HG03159 (cell line): ENCODE measurements around the gene CLRN3.

ENCODE experiments used
- ATAC-seq: cut with Tn5 transposase; IDR thresholded peaks from one replicate; pipeline ENCODE4 v1.9.1; 2021; ENCODE audit warnings: mild to moderate bottlenecking, moderate library complexity; ENCODE audit not compliant: unreplicated experiment

CLRN3 gene

GRCh38 chr10:127892743-127893142 lies at the start of gene CLRN3:
Gene CLRN3 (minus strand): TSS chr10:127892941. CDS start chr10:127892784, 157 bp downstream.
- ATAC-seq, result no peak

- ATAC-seq, result no peak
Observed at GRCh38 chr10:127940866-127941640, 48.3 kb upstream of the CLRN3 start.

GRCh38 chr10:127939786-127940330 lies 47.1 kb upstream of the CLRN3 start:
- no peak for ATAC-seq

GRCh38 chr10:127937915-127938463 lies 45.2 kb upstream of the CLRN3 start:
- ATAC-seq, result no peak

- ATAC-seq, result no peak
Observed at GRCh38 chr10:127937069-127937468, 44.3 kb upstream of the CLRN3 start.

GRCh38 chr10:127935071-127935561 lies 42.4 kb upstream of the CLRN3 start:
- ATAC-seq, result no peak

- ATAC-seq, result no peak
Observed at GRCh38 chr10:127934383-127934782, 41.6 kb upstream of the CLRN3 start.

- ATAC-seq, result no peak
Observed at GRCh38 chr10:127933271-127933670, 40.5 kb upstream of the CLRN3 start.

GRCh38 chr10:127932521-127933270 lies 40.0 kb upstream of the CLRN3 start:
- no peak for ATAC-seq

GRCh38 chr10:127928021-127928806 lies 35.5 kb upstream of the CLRN3 start:
- ATAC-seq, result no peak

- ATAC-seq, result no peak
Observed at GRCh38 chr10:127926455-127926854, 33.7 kb upstream of the CLRN3 start.

GRCh38 chr10:127925471-127926207 lies 32.9 kb upstream of the CLRN3 start:
- no peak for ATAC-seq

GRCh38 chr10:127923646-127924045 lies 30.9 kb upstream of the CLRN3 start:
- ATAC-seq, result no peak

- no peak for ATAC-seq
Observed at GRCh38 chr10:127922675-127923366, 30.1 kb upstream of the CLRN3 start.

GRCh38 chr10:127922206-127922605 lies 29.5 kb upstream of the CLRN3 start:
- no peak for ATAC-seq

- ATAC-seq, result no peak
Observed at GRCh38 chr10:127921753-127922145, 29.0 kb upstream of the CLRN3 start.

GRCh38 chr10:127921075-127921752 lies 28.5 kb upstream of the CLRN3 start:
- ATAC-seq, result no peak

GRCh38 chr10:127920306-127921074 lies 27.7 kb upstream of the CLRN3 start:
- no peak for ATAC-seq
